Gastrocnemius medialis (tissue), 4 donors: Measurements from ENCODE around the gene MT4.

ENCODE experiments used
- CTCF ChIP-seq, 5 experiments: fragments of 450-650 bp in 3 of 5; fragments of 200-600 bp in 2 of 5; sonication (generic) in 2 of 5; IDR thresholded peaks in 4 of 5; conservative IDR thresholded peaks in 1 of 5; 1 replicate in 4 of 5; 2 replicates in 1 of 5; pipeline ENCODE4 v1.5.1; 2016 to 2019; ENCODE audit warnings: antibody characterized with exemption in 5 of 5, mild to moderate bottlenecking in 3 of 5, moderate library complexity in 3 of 5
- POLR2A ChIP-seq, 2 donors: fragments of 450-650 bp; IDR thresholded peaks; one replicate each; pipeline ENCODE4 v1.6.1; 2017; ENCODE audit warnings: antibody characterized with exemption in 2 of 2, mild to moderate bottlenecking in 2 of 2, moderate library complexity in 2 of 2

DNA sequence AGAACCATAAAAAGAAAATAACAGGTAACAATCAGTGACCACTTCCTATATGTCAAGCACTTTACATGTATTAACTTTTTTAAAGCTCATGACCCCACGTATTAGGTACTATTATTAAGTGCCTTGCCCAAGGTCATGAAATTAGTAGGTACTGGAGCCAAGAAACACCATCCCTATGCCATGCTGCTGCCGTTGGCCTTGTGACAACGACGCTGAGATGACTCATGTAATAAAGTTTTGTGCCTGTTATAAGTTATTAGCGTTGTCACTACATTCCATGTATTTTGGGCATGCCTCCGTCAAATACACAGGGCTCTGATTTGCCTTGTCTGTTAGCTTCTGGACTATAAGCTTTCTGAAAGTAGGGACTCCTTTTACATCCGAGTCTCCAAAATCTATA lies 46.4 kb upstream of the MT4 start:
- TF ChIP-seq CTCF (IDR thresholded peaks at IDR 0.05 in 4 of 5, conservative IDR thresholded peaks at IDR 0.05 in 1 of 5): no peak
- no peak for TF ChIP-seq POLR2A (IDR thresholded peaks at IDR 0.05)
